ENCODE data around the gene GABRA1. TPM values are rescaled to one million over a fixed set of nuclear protein-coding genes. Genes with fewer than 3 reads are reported as not detected.

Gene GABRA1
- total RNA-seq = not detected in 2 replicates

DNA sequence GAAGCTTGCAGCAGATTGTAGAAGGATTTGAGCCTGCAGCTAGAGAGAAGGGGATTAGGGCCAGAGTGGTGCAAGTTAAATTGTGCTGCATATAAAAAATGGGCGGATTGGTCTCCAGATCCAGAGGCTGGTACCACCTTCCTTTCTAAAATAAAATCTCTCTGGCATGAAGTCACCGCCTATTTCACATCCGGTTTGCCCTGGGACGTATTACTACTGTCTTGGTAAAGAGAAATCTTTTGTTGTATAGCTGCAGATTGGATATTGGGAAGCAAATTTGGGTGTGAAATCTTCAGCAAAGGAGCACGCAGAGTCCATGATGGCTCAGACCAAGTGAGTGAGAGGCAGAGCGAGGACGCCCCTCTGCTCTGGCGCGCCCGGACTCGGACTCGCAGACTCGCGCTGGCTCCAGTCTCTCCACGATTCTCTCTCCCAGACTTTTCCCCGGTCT lies at the start of gene GABRA1:
Gene GABRA1 (plus strand): TSS at position 180 of the 451 bp plus-strand sequence. CDS start 2,691 bp downstream, outside the sequence.
- DNase-seq = no peak
- ATAC-seq (ENCODE audit: low read depth) = no peak
- Mint-ChIP-seq H3K36me3 (ENCODE audit: low read depth) (no peaks in the 10 kb centered on the region), H3K27ac (no peak within 1 kb of the TSS), H3K9me3 (no peaks in the 10 kb centered on the region), H3K4me1 (no peaks in the 10 kb centered on the region), H3K4me3 (no peak within 1 kb of the TSS), H3K27me3 (peaks cover 18% of the 10 kb centered on the region)
- ChIA-PET CTCF (no interaction called here), POLR2A (no interaction called here)
- no peak for TF ChIP-seq CTCF (IDR thresholded peaks at IDR 0.05)
- intact Hi-C loops (cut with micrococcal nuclease) = no loop called here

- Mint-ChIP-seq H3K9me3 (no peaks in the 10 kb centered on the region), H3K4me1 (no peaks in the 10 kb centered on the region), H3K27ac (no peak overlapping the region), H3K27me3 (no peaks in the 10 kb centered on the region), H3K36me3 (ENCODE audit: low read depth) (no peaks in the 10 kb centered on the region), H3K4me3 (no peak overlapping the region)
- ChIA-PET CTCF (no interaction called here), POLR2A (no interaction called here)
- TF ChIP-seq CTCF (IDR thresholded peaks at IDR 0.05) = no peak
- DNase-seq (no peak), ATAC-seq (ENCODE audit: low read depth) (no peak)
- intact Hi-C loops (cut with micrococcal nuclease) = no loop called here
Measured at GRCh38 chr5:161799316-161799715, 48.6 kb upstream of the GABRA1 start.

- CTCF ChIA-PET = no interaction called here
- H3K27me3 Mint-ChIP-seq = no peaks in the 10 kb centered on the region
- POLR2A ChIA-PET = no interaction called here
Measured at GRCh38 chr5:161804263-161804662, 43.7 kb upstream of the GABRA1 start.

GRCh38 chr5:161846746-161847145 lies 1.2 kb upstream of the GABRA1 start:
- Mint-ChIP-seq H3K36me3 (ENCODE audit: low read depth) (no peaks in the 10 kb centered on the region), H3K4me3 (no peak overlapping the region), H3K27ac (no peak overlapping the region), H3K9me3 (no peaks in the 10 kb centered on the region), H3K27me3 (peaks cover 18% of the 10 kb centered on the region), H3K4me1 (no peaks in the 10 kb centered on the region)
- intact Hi-C loops (cut with micrococcal nuclease) = no loop called here
- ATAC-seq (ENCODE audit: low read depth) = no peak
- DNase-seq = no peak
- POLR2A ChIA-PET = no interaction called here
- TF ChIP-seq CTCF (IDR thresholded peaks at IDR 0.05) = no peak
- CTCF ChIA-PET = no interaction called here

More at GRCh38 chr5:161804263-161804662, 43.7 kb upstream of the GABRA1 start:
- Mint-ChIP-seq H3K36me3 (ENCODE audit: low read depth) (no peaks in the 10 kb centered on the region), H3K4me3 (no peak overlapping the region), H3K27ac (no peak overlapping the region), H3K9me3 (no peaks in the 10 kb centered on the region), H3K4me1 (no peaks in the 10 kb centered on the region)
- intact Hi-C loops (cut with micrococcal nuclease) = no loop called here
- ATAC-seq (ENCODE audit: low read depth) = no peak
- no peak for DNase-seq
- TF ChIP-seq CTCF (IDR thresholded peaks at IDR 0.05) = no peak

GRCh38 chr5:161847447-161847846 lies 473 bp upstream of the GABRA1 start:
- no peak for TF ChIP-seq CTCF (IDR thresholded peaks at IDR 0.05)
- no peak for ATAC-seq (ENCODE audit: low read depth)
- H3K9me3 Mint-ChIP-seq = no peaks in the 10 kb centered on the region
- intact Hi-C loops (cut with micrococcal nuclease) = no loop called here
- CTCF ChIA-PET = no interaction called here
- no peaks in the 10 kb centered on the region for H3K4me1 Mint-ChIP-seq
- no peaks in the 10 kb centered on the region for H3K36me3 Mint-ChIP-seq (ENCODE audit: low read depth)
- H3K27ac Mint-ChIP-seq = no peak overlapping the region
- POLR2A ChIA-PET = no interaction called here
- DNase-seq = no peak
- peaks cover 18% of the 10 kb centered on the region for H3K27me3 Mint-ChIP-seq
- no peak overlapping the region for H3K4me3 Mint-ChIP-seq
